PC-9 (cell line): Measurements from ENCODE around the gene GPC5. TPM values are rescaled to one million over a fixed set of nuclear protein-coding genes. Genes with fewer than 3 reads are reported as not detected.

Experiments
- BruUV-seq: library from RNA; stranded (reverse); fragments of 400-500 nt; replicated peaks from 2 replicates; lab custom pipeline; 2021; lab: Mats Ljungman, UMichigan
- CTCF ChIA-PET: fragments of 300-600 bp; sonication (Branson Sonifier 250); formaldehyde crosslinking; loops from one replicate; lab custom pipeline; 2022; ENCODE audit warnings: antibody characterized with exemption; lab: Charles Lee
- POLR2A ChIA-PET: fragments of 300-600 bp; sonication (Branson Sonifier 250); formaldehyde crosslinking; loops from one replicate; lab custom pipeline; 2022; ENCODE audit warnings: antibody characterized with exemption; ENCODE audit not compliant: unreplicated experiment; lab: Charles Lee
- DNase-seq, 2 experiments: peaks; one replicate each; pipeline versions ENCODE4 v3.0.0 to v3.0.0-alpha.2; 2015 to 2022; ENCODE audit warnings: mixed read lengths in 1 of 2
- H2AFZ ChIP-seq: fragments of 200-600 bp; sonication (generic); 2 replicates; pipeline ENCODE4 v1.8.1; 2017; ENCODE audit warnings: antibody characterized with exemption
- H3F3A ChIP-seq: fragments of 200-600 bp; sonication (generic); 2 replicates; pipeline ENCODE4 v1.8.1; 2017; ENCODE audit warnings: antibody characterized with exemption, mild to moderate bottlenecking, low read depth; ENCODE audit not compliant: insufficient read depth
- H3K27ac ChIP-seq: fragments of 200-600 bp; sonication (generic); 2 replicates; pipeline ENCODE4 v1.6.1; 2016; ENCODE audit warnings: mixed run types
- H3K27me3 ChIP-seq: fragments of 200-600 bp; sonication (generic); 2 replicates; pipeline ENCODE4 v1.6.1; 2016; ENCODE audit warnings: low read depth, mixed run types; ENCODE audit not compliant: insufficient read depth
- H3K36me3 ChIP-seq: fragments of 200-600 bp; sonication (generic); 2 replicates; pipeline ENCODE4 v1.6.1; 2016; ENCODE audit warnings: low read depth, mixed run types
- H3K4me1 ChIP-seq: fragments of 200-600 bp; sonication (generic); replicated peaks from 2 replicates; pipeline ENCODE4 v1.6.1; 2016; ENCODE audit warnings: mixed run types; ENCODE audit not compliant: insufficient read depth
- H3K4me2 ChIP-seq: fragments of 200-600 bp; sonication (generic); 2 replicates; pipeline ENCODE4 v1.6.1; 2017; ENCODE audit warnings: mixed run types
- H3K4me3 ChIP-seq: fragments of 200-600 bp; sonication (generic); 2 replicates; pipeline ENCODE4 v1.6.1; 2016; ENCODE audit warnings: mixed run types
- H3K79me2 ChIP-seq: fragments of 200-600 bp; sonication (generic); 2 replicates; pipeline ENCODE4 v1.6.1; 2017; ENCODE audit warnings: low read depth, mixed run types
- H3K9me2 ChIP-seq: fragments of 200-600 bp; sonication (generic); 2 replicates; pipeline ENCODE4 v1.8.1; 2017; ENCODE audit warnings: mild to moderate bottlenecking; ENCODE audit not compliant: insufficient read depth
- H3K9me3 ChIP-seq: fragments of 200-600 bp; sonication (generic); 2 replicates; pipeline ENCODE4 v1.8.1; 2016; ENCODE audit warnings: low read depth; ENCODE audit not compliant: insufficient read depth
- H4K20me1 ChIP-seq: fragments of 200-600 bp; sonication (generic); 2 replicates; pipeline ENCODE4 v1.8.1; 2017; ENCODE audit not compliant: insufficient read depth
- CTCF ChIP-seq: fragments of 200-600 bp; sonication (generic); conservative IDR thresholded peaks from 2 replicates; pipeline ENCODE4 v1.6.1; 2017; ENCODE audit warnings: mixed run types, antibody characterized with exemption, mild to moderate bottlenecking, moderate library complexity
- EZH2 ChIP-seq: fragments of 200-600 bp; sonication (generic); IDR thresholded peaks from 2 replicates; pipeline ENCODE4 v1.8.0; 2017; ENCODE audit warnings: antibody characterized with exemption, low read depth
- intact Hi-C: fragments of 100-400 bp; cut with micrococcal nuclease; formaldehyde crosslinking; loops from one replicate; pipeline ENCODE4 v1.10.0; 2022; ENCODE audit not compliant: unreplicated experiment
- total RNA-seq: library from RNA; stranded (reverse); gene quantifications from 2 replicates; pipeline ENCODE4 v1.2.3, GENCODE V29; 2021

GPC5 gene
- total RNA-seq, 1 experiment from 2014 or later, result not detected

GRCh38 chr13:92224825-92225224 lies 826.4 kb downstream of the GPC5 start:
- Histone ChIP-seq H3K79me2 (no peaks in the 10 kb centered on the region), H3K27ac (no peak overlapping the region), H2AFZ (no peak overlapping the region), H3K27me3 (no peaks in the 10 kb centered on the region), H3K9me3 (no peaks in the 10 kb centered on the region), H3K4me1 (no peaks in the 10 kb centered on the region), H3F3A (no peaks in the 10 kb centered on the region), H3K4me3 (no peak overlapping the region), H4K20me1 (no peaks in the 10 kb centered on the region), H3K4me2 (no peak overlapping the region), H3K36me3 (no peaks in the 10 kb centered on the region), H3K9me2 (no peaks in the 10 kb centered on the region)
- TF ChIP-seq CTCF (no peak), EZH2 (no peak)
- CTCF ChIA-PET, result no interaction called here
- intact Hi-C loops, result no loop called here
- POLR2A ChIA-PET, result no interaction called here
- no TSS peak for BruUV-seq
- DNase-seq, result no peak

GRCh38 chr13:92225861-92226260 lies 827.4 kb downstream of the GPC5 start:
- Histone ChIP-seq H4K20me1 (no peaks in the 10 kb centered on the region), H3K9me3 (no peaks in the 10 kb centered on the region), H3K9me2 (no peaks in the 10 kb centered on the region), H2AFZ (no peak overlapping the region), H3K27ac (no peak overlapping the region), H3K4me2 (no peak overlapping the region), H3K4me3 (no peak overlapping the region), H3K36me3 (no peaks in the 10 kb centered on the region), H3F3A (no peaks in the 10 kb centered on the region), H3K27me3 (no peaks in the 10 kb centered on the region), H3K4me1 (no peaks in the 10 kb centered on the region), H3K79me2 (no peaks in the 10 kb centered on the region)
- CTCF ChIA-PET, result no interaction called here
- POLR2A ChIA-PET, result no interaction called here
- no peak for TF ChIP-seq CTCF
- no peak for TF ChIP-seq EZH2
- BruUV-seq, result no TSS peak
- intact Hi-C loops, result no loop called here
- DNase-seq, result no peak

- BruUV-seq, result no TSS peak
- Histone ChIP-seq H3K9me2 (no peaks in the 10 kb centered on the region), H4K20me1 (no peaks in the 10 kb centered on the region), H3K79me2 (no peaks in the 10 kb centered on the region), H3K36me3 (no peaks in the 10 kb centered on the region), H3K9me3 (no peaks in the 10 kb centered on the region), H3K27me3 (no peaks in the 10 kb centered on the region), H3K4me2 (no peak overlapping the region), H2AFZ (no peak overlapping the region), H3K4me1 (no peaks in the 10 kb centered on the region), H3K4me3 (no peak overlapping the region), H3K27ac (no peak overlapping the region), H3F3A (no peaks in the 10 kb centered on the region)
- intact Hi-C loops, result no loop called here
- no peak for TF ChIP-seq EZH2
- TF ChIP-seq CTCF, result no peak
- POLR2A ChIA-PET, result no interaction called here
- CTCF ChIA-PET, result no interaction called here
- DNase-seq, result no peak
Measured at GRCh38 chr13:92232871-92233270, 834.5 kb downstream of the GPC5 start.
